ENCODE data around the gene DMKN.
A peak's percentile ranks its signal among the peaks of the same experiment; 100 is the strongest.

Gene DMKN

DNA sequence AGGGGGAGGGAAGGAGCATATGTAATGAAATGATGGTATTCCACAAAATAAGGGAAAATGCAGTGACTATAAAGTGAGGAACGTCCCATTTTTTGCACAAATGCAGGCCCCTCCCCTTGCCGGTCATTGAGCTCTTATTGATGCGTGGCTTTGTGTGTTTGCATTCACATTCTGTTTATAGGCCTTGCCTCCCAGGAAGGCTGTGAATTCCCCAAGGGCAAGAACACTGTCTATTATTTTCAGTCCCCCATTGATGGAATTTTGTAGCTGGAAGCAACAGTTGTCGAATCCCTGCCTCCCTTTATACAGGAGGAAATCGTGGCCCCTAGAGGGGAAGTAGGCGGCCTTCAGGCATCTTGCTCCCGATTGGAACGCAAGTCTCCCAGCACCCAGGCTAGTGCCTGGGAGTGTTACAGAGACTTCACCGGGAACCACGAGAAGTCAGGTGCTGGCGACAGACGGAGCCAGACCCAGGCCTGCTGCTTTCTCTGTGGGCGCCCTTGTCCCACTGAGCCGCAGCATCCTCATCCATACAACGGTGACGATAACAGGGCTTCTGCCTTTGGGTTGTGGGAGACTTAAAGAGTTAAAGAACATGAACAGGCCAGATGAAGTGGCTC, 7.8 kb upstream of the DMKN start:
- DNase-seq: no peak

DNA sequence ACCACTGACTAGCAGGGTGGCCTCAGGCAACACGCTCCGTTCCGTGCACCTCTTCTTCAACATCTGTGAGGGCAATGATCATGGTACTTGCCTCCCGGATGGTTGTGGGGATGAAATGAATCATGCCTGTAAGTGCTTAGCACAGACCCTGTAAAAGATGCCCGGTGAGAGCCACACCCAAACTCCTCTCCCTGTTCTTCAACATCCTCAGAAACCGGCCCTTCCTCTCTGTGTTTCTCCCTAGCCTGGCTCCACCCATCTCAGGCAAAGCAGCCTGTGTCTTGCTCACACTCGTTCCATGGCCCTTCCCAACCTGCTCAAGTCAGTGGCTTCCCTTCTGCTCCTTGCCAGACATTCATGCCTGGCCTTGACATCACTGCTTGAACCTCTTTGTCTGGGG, 5.8 kb upstream of the DMKN start:
- no peak for DNase-seq

DNA sequence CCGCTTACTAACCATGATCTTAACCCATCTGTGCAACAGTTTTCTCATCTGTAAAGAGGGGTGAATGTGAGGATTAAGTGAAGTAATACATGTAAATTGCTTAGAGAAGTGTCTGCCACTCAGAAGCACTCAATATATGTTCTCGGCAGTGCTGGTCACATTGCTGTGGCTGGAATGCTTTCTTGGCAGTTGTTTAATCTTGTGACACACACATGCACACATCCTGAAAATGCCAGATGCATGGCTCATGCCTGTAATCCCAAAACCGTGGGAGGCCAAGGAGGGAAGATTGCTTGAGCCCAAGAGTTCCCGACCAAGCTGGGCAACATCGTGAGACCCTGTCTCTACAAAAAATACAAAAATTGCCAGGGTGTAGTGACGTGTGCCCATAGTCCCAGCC, 4.9 kb upstream of the DMKN start:
- DNase-seq: no peak

DNA sequence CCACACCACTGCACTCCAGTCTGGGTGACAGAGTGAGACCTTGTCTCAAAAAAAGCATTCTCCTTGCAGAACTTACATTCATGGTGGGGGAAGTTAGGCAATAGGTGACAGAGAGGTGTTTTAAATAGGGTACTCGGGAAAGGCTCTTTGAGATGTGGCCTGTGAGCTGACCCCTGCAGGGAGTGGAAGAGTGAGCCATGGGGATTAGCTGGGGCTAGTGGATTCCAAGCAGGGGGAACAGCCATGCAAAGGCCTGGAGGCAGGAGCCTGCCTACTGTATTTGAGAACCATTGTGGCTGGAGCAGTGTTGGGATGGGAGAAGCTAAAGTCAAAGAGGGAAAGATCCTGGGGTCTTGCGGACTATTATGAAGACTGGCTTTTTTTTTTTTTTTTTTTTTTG, 3.9 kb upstream of the DMKN start:
- DNase-seq: no peak

DNA sequence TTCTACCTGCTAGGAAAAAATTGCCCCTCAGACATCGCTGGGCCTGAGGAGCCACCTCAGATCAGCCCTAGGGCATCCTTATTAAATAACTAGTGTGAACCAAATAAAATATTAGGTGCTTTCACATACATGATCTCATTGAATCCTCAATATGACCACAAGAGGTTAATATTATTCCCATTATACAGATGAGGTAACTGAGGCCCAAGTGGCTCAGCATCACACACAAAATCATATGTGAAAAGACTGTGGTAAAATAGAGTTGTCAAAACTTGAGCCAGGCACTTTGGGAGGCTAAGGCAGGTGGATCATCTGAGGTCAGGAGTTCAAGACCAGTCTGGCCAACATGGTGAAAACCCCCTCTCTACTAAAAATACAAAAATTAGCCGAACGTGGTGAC, 2.9 kb upstream of the DMKN start:
- DNase-seq: no peak

DNA sequence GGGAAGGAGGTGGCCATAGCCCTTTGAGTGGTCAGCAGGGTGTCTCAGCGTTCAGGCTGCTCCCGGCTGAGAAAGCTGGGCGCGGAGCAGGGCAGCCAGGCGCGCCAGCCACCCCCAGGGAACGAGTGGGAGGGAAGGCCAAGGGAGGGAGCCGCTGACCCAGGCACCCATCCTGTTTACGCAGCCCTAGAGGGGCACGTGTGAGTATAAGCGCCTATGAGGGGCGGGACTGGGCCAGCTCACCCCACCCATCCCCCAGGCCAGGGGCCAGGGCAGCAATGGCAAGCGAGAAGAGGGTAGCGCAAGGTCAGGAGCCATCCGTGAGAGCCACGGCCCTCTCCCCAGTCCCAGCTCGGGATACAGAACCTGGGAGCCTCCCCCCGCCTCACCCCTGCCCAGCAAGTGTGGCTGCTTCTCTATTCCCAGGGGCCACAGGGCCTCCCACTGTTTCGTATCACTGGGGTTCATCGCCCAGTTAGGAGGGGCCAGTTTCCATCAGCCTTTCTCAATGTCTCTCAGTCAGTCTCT, 897 bp upstream of the DMKN start:
- DNase-seq: no peak

DNA sequence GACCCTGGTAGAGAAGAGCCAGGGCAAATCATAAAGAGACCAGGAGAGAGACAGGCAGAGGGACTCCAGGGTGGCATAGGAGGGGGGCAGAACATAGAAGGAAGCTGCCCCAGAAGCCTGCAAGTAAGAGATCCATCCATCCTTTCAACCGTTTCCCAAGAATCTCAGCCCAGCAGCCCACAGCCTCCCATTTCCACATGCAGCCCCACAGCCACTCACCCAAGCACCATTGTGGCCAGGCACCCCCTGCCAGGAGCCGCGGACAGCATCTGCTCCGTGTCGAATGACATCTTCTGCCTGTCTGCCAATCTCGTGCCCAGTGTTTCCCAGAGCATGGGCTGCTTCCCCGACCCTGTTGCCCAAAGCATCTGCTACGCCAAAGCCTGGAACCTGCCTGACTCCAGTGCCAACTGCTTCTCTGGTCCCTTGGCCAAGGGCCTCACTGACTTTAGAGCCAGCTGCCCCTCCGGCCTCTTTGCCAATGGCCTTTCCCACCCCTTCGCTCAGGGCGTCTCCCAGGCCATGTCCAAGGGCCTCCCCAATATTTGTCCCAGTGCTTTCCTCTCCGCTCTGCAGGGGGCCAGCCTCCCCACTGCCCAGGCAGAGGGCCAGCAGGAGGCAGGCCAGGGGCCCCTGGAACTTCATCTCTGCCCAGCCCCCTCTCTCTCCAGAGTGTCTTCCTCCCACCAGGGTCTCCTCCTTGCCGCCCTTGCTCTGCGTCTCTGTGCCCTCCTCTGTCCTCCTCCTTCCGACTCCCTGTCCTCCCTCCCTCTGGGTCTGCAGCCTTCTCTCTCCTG, 420 bp downstream of the DMKN start:
- DNase-seq: no peak

DNA sequence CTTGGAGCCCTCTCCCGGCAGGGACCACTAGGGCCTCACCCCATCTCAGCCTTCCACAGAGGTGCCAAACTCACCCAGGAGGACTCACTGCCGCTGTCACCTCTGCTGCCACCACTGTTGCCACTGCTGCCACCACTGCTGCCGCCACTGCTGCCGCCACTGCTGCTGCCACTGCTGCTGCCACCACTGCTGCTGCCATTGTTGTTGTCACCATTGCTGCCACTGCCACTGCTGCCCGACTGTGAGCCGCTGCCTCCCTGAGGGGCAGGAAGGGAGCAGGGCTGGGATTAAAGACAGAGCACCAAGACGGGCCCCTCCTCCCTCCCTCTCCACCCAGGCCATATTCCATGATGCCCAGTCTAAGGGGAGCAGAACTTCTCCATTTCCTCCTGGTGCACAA, 2.1 kb downstream of the DMKN start:
- no peak for DNase-seq

DNA sequence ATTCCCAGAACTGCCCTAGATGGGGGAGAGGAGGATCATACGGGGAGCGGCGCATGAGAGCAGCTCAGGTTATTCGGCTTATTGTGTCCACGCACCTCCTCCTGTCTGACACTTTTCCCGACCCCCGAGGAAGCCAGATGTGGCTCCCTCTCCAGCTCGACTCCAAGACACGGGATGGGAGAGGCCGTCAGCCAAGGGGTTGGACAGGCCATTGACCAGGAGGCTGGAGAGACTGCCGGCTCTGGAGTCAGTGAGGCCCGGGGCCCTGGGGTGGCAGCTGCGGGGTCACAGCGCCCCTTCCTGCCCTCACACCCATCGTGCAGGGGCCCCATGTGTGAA, 2.9 kb downstream of the DMKN start:
- no peak for DNase-seq

DNA sequence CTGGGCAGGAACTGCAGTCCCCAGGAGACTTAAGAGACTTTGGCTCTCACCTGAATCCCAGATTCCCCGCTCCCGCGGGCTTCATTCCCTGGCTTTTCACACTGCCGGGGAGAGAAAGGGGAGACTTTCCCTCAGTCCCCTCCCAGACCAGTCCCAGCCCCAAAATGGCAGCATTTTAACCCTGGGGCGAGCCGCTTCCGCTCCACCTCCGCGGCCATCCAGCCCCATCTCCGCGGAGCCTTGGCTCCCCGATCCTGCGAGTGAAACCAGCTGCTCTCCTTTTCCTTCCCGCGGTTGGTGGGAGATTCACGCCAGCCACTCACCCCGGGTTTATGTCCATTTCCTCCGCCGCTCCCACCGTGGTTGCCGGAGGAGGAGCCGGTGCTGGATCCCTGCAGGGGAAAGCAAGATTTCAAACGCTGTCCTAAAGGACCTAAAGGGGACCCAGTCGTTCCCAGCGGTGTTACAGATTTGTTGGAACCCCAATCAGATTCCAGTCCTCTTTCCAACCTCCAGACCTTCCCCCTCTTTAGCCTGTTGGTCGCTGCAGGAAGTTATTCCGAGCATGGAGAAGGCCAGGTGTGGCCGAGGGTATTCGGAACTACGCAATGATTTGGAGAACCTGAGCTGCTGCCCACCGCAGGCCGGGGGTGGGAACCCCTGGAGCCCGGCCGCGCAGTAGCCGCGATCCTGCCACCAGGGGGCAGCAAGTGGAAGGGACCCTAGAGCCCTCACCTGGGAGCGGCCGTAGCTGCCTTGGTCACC, 3.4 kb downstream of the DMKN start:
- DNase-seq: peak; percentile 70

DNA sequence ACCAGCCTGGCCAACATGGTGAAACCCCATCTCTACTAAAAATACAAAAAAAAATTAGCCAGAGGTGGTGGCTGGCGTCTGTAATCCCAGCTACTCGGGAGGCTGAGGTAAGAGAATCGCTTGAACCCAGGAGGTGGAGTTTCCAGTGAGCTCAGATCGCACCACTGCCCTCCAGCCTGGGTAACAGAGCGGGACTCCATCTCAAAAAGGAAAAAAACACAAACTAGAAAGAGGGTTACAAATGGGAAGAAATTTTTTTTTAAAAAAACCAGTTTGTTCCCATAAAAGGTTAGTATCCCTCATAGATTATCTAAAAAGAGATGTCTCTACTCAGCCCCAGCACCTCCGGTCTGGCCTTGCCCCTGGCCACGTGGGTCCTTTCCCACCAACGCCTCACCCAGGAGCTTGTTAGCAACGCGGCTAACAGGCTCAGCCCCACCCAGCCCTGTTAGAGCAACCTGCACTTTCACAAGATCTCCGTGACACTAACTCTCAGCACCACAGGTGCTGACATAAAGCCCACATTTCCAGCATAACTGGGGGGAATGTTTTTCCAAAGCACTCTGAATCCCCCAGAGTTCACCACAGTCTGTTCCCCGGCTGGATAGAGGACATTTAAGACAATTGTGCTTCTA, 4.3 kb downstream of the DMKN start:
- DNase-seq: peak; percentile 47

DNA sequence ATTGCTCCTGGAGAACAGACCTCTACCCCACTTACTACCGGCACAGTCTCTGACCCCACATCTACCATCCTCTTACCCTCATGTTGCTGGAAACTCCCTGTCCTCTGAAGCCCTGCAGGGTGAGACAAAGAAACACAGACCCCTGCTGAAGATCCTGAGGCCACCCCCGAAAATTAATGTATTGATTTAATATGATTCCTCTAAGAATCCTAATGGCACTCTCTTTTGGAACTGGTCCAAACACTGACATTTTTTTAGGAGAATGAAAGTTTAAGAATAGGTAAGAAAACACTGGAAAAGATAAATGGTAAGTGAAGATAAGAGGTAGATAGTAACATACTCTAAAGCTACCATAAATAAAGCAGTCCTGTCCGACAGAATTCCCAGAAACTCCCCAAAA, 5.3 kb downstream of the DMKN start:
- DNase-seq: no peak

DNA sequence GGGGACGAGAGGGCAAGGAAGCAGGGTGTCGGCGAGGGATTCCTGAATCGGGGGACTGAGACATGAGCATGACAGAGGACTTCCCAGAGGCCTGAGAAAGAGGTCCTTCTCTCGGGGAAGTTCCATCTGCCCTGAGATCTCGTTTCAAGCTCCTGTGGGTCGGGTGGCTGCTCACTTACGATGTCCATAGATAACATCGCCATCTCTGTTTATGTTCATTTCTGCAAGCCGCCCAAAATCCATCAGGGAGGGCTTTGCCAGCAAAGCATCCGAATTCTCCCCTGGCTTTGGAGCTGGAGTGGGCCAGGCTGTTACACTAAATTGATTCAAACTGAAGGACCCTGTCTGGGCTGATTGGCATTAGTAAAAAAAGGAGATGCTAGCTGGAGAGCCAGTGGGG, 5.9 kb downstream of the DMKN start:
- no peak for DNase-seq

DNA sequence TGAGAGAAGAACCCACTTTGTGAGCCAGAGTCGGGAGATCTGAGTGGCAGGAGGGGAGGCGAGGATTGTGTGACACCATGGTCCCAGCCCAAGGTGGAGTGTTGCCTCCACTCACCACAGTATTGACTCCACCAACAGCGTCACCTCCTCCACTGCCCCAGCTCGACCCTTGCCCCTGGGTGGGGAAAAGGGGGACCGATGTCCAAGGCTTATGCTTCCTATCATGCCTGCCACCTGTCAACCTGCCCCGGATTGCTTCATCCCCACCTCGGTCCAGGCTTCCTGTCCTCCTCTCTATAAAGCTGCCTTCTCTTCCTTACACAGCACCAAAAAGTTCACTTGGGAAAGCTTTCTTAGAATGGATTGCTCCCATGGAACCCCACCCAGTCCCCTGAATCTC, 7.4 kb downstream of the DMKN start:
- no peak for DNase-seq

DNA sequence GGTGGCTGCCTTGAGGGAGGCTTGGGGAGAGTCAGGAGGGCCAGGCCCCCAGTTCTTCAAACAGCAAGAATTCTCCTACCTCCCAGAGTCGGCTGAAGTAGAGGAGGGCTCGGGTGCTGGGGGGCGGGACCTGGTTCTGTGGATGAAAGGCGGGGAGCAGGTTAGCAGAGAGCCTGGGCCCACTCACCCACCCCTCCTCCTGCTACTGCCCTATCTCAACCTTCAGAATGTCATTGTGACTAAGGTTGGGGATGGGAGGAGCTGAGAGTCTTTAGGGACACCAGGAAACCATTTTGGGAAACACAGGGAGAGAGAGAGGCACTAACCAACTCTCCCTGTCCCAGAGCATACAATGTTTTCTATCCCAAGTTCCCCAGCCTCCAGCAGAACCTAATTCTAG, 10.7 kb downstream of the DMKN start:
- no peak for DNase-seq

DNA sequence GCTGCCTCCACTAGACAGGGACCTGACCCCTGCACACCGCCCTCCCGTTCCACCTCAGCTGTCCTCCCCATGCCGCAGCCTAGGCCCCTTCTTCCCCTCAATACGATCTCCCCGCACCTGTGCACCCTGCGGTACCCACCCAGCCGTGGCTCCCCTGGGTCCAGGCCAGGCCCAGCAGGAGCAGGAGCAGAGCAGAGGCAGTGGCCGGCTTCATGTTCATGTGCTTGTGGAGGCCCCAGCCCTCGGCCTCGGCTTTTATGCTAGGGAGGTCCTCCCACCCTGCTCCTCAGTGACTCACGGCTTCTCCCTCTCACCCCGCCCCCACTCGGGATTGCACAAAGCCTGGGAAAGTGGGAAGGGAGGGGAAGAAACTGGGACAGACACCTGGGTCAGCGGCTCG, 11.8 kb downstream of the DMKN start:
- no peak for DNase-seq

DNA sequence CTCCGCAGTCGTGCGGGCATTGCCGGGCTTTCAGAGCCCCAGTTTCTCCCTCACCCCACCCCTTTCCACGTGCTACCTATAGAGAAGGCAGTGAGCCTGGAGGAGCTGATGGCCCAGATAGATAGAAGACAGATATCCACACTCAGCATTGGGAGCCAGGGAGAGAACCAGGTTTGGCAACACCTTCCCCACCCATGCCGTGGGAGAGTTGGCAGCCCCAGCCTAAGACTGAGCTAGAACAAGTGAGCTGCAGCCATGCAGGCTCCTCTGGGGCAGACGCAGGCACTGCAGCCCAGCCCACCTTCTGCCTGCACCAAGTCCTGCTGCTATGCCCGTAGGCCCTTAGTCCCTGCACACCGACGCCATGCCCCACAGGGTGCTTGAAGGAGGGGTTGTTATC, 12.8 kb downstream of the DMKN start:
- DNase-seq: no peak

DNA sequence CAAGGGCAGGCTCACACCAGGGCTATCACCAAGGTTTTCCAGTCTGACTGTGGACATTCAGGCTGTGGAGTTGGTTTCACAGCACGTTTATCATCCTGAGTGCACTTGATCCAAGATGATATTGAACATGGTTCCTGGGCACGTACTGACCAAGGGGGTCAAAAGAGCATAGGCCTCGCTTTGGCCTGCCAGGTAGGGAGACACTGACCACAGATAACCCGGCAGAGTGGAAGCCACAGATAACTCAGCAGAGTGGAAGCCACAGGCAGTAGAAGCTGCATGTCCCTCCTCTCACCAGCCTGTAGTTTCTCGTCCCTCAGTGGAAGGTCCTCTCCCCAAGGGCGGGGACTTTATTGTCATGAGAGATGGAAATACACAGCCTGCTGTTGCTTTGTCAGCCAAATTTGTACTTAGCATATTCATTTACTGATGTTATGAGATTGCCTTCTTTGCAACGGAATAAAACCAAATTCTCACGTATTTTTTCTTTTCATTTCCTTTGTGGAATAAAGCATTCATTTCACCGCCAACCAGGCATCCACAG, 14.4 kb downstream of the DMKN start:
- DNase-seq: no peak

DNA sequence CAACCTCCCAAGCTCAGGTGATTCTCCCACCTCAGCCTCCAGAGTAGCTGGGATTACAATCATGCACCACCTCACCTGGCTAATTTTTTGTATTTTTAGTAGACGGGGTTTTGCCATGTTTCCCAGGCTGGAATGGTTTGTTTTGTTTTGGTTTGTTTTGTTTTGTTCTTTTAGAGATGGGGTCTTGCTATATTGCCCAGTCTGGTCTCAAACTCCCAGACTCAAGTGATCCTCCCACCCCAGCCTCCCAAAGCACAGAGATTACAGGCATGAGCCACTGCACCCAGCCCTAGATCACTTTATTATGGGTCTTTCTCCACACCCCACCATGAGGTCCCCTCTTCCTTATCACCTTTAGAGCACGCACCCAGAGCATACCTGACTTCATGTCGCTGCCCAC, 15.2 kb downstream of the DMKN start:
- DNase-seq: no peak

DNA sequence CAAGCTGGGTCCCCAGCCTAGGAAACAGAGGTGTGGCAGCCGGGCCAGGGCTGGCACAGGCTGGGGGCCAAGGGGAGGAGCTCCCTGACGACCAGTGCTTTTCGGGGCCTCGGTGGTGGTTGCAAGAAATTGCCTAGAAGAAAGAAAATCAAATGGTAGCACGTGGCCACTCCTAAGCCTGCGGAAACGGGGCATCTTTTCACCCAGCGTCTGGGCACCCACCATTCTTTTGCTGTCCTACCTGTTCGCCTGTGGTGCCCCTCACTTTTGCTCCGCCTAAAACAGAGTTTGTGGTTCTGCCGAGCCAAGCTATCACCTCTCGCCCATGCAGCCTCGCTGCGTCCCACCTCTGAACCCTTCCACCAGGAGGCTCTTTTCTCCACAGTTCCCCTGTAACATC, 16.0 kb downstream of the DMKN start:
- DNase-seq: no peak

DNA sequence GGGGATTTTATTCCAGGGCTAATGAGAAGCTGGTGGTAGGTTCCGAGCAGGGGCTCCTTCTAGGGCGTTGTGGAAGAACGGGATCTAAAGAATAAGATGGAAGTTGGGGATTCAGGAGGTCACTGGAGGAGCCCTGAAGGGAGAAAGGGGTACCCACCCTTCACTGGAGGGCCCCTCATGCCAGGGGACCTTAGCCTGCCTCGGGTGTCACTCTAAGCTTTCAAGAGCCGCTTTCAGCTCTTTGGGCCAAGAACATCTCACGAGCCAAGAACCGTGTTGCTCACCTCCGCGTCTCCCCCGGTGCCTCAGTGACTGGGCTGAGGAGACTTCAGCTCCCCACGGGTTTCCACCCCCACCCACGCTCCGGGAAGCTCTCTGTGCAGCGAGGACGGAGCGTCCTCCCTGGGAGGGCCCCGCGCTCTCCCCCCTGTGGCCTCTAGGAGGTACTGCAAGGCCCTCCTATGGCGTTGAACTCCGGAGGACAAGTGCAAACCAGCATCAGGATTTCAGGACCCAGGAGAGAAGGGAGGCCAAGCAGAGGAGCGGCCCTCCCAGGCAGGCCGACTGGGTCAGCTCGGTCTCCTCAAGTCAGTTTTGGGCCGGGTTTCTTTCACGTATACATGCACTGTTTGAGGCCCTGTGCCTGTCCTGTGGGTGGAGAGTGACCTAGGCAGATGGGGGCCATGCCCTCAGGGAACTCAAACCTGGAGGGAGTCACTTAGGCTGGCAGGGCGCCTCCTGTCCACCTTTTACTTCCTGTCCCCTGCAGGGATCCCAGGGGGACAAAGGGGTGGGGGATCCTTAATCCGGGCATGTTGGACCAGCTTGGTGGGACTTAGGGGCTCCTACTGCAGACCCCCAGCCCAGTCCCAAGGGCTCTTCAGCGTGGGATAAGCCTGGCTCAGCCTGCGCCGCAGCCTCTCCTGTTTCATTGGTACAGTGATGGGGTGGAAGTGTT, 18.1 kb downstream of the DMKN start:
- DNase-seq: peak; percentile 72

DNA sequence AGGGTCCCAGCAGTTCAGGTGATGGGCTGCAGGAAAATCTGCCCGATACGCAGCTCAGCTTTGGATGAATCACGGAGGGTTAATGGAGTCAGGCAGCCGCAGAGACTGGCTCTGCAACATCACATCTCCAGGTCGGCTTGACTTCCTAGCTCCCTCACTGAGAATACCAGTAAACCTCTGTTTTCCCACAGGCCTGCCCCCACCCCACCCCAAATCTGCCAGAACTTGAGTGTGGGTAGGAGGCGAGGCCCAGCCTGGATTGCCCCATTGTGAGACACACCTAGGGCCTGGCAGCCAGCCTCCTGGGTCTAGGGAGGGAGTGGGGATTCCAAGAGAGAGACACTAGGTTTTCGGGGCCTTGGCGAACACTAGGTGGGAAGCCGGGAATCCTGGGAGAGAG, 19.5 kb downstream of the DMKN start:
- no peak for DNase-seq

Data from CD4-positive, alpha-beta T cell treated with Interleukin-10 for 1 hour (primary cell).